ENCODE results near the gene RRBP1.

RRBP1 gene

DNA sequence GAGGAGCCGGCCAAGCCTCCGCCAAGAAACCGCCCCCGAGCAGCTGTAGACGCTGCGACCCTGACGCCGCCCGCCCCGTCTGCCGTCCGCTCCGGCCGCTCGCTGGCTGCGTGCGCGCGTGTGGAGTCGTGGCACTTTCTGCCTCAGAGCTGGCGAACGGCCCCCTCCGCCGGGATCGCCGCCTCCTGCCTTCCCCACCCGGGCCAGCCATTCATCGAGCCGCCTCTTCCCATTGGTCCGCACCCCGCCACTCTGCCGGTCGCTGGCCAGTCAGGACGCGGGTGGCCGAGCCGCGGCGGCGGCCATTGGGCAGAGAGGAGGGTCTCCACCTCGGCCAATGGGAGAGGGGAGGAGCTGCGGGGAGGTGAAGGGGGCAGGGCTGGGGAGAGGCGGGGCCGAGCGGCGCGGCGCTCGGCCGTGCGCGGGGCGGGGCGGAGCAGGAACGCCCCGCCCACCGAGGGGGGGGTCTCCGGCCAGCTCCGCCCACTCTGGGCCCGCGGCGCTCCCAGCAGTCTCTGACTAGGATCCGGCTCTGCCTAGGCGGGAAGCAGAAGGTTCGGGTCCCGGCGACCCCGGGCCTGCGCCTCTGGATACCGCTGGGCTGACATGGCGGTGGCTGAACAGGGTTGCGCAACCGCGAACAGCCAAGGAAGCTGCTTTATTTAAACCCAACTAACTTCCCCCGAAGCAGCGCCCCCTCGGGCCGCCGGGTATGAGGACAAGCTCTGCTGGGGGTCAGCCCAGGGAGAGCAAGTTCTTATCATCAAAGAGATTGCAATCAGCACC lies at the start of gene RRBP1:
Gene RRBP1 (minus strand): TSS at position 140 of the 786 bp plus-strand sequence. CDS start 21,735 bp downstream, outside the sequence.
- DNase-seq (ENCODE audit: low read depth in 2 of 2) = peak; percentile 90 to 96

- no peak for DNase-seq (ENCODE audit: low read depth in 2 of 2)
Observed at GRCh38 chr20:17731233-17731632, 49.2 kb upstream of the RRBP1 start.

DNA sequence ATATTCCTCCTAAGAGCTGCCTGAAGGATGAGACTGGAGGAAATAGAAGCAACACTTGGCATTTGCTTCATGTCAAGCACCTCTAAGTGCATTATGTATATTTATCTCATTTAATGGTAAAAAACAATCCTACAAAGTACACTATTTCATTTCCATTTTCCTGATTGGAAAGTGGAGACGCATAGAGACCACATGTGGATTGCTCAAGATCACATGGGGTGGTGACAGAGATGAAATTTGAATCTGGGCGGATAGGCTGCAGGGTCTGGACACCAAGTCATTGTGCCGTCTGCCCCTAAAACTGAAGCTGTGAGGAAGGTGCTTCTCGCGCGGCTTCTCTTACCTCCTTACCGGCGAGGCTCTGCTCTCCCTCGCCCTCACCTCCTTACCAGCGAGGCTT lies 48.0 kb upstream of the RRBP1 start:
- no peak for DNase-seq (ENCODE audit: low read depth in 2 of 2)

DNA sequence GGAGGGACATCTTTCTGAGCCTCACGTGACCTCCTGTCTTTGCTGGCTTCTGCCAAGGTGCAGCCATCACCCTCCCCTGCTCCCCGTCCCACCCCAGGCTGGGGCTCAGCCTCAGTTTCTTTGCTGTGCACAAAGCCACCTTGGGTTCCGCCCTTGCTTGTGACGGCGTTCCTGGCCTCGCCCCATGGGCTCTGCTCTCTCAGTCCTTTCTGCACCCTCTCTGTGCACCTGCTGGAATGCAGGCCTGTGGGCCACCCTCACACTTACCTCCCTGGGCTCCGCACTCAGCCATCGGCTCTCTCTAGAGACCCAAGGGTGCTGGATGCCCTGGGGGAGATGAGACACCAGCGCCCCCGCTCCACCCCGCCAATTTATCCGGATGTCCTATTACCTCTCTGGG lies 46.0 kb upstream of the RRBP1 start:
- DNase-seq (ENCODE audit: low read depth in 2 of 2) = no peak

DNA sequence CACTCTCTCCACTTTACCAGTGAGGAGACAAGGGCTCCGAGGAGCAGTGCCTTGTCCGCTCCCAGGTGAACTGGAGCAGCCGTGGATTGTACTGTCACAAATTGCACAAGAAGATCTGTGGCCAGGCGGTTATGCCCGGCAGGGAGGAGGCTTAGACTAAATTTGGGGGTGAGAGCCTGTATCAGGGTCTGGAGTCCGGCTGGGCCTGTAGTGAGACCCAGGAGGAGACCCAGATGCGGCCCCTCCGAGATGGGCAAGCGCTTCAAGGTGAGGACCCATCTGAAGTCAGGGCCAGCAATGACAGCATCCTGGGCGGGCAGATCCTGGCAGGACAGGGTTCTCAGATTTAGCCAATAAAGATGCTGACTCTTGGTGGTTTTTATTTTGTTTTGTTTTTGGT lies 45.3 kb upstream of the RRBP1 start:
- no peak for DNase-seq (ENCODE audit: low read depth in 2 of 2)

DNA sequence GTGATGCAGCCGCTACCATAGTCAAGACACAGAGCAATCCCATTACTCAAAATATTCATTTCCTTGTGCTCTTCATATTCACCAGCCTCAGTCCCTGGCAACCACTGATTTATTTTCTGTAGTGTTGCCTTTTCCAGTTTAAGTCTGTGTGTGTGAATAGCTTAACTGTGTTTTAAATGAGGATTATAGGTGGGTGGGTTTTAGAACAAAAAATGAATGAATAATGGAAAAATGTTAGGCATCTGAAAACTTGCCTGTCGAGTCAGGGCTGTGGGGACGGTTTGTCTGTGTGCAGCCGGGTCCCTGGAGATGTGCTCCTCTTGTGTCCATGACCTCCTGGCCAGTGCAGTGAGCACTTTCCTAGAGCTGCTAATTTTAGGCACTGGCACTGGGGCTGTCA lies 44.9 kb upstream of the RRBP1 start:
- no peak for DNase-seq (ENCODE audit: low read depth in 2 of 2)

- no peak for DNase-seq (ENCODE audit: low read depth in 2 of 2)
Observed at GRCh38 chr20:17725094-17725835, 43.2 kb upstream of the RRBP1 start.

- no peak for DNase-seq (ENCODE audit: low read depth in 2 of 2)
Observed at GRCh38 chr20:17723301-17723691, 41.3 kb upstream of the RRBP1 start.

GRCh38 chr20:17722493-17723300 lies 40.7 kb upstream of the RRBP1 start:
- DNase-seq (ENCODE audit: low read depth in 2 of 2) = no peak

DNA sequence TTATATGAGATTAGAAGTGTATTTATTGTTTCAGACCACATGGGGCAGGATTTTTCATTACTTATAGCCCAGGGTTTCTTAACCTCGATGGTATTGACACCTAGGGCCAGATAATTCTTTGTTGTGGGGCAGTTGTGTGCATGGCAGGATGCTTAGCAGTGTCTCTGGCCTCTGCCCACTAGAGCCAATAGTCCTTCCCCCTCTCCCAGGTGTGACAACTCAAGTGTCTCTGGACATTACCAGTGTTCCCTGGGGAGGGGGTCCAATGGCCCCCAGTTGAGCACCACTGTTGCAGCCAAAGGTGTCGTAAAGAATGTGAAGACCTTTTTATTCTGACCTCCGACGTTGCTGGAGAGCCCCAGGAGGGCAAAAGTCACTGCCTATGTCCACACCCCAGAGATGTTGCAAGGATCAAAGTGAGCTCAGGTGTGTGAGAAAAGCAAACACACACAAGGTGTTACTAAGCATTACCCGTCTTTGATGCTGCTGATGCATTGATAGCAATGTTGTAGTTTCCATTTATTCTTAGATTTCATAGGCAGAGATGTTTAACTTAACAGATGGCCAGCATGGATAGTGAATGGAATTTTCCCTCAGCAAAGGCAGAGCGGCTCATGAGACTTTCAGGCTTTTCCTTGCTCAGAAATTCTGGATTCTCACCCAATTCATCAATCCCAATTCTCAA lies 39.9 kb upstream of the RRBP1 start:
- DNase-seq (ENCODE audit: low read depth in 2 of 2) = no peak

GRCh38 chr20:17720755-17721154 lies 38.7 kb upstream of the RRBP1 start:
- no peak for DNase-seq (ENCODE audit: low read depth in 2 of 2)

DNA sequence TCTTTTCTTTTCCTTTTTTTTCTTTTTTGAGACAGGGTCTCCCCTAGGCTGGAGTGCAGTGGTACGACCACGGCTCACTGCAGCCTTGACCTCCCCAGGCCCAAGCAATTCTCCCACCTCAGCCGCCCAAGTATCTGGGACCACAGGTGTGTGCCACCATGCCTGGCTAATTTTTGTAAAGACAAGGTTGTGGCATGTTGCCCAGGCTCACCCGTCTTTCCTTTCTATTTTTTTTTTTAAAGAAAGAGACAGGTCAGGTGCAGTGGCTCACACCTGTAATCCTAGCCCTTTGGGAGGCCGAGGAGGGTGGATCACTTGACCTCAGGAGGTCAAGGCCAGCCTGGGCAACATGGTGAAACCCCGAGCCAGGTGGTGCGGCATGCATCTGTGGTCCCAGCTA lies 34.3 kb upstream of the RRBP1 start:
- no peak for DNase-seq (ENCODE audit: low read depth in 2 of 2)

DNA sequence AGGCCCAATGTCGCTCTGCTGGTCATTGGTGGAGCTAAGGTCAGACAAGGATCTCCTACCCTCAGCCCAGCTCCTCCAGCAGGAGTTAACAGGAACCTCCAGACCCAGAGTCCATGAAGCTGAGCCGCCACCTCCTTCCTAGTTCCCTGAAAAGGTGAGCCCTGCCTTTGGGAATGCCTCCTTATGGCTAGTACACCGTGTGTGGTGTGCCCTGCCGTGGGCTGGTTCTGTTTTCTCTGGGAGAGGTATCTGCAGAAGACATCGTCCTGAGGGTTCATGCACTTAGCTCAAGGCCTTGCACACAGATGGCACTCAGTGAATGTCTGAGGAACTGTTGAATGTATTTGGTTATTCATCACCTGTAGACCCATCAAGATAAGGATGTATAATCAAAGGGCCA lies 33.0 kb upstream of the RRBP1 start:
- DNase-seq (ENCODE audit: low read depth in 2 of 2) = no peak

GRCh38 chr20:17714597-17714996 lies 32.6 kb upstream of the RRBP1 start:
- no peak for DNase-seq (ENCODE audit: low read depth in 2 of 2)

GRCh38 chr20:17712708-17713107 lies 30.7 kb upstream of the RRBP1 start:
- DNase-seq (ENCODE audit: low read depth in 2 of 2) = no peak

DNA sequence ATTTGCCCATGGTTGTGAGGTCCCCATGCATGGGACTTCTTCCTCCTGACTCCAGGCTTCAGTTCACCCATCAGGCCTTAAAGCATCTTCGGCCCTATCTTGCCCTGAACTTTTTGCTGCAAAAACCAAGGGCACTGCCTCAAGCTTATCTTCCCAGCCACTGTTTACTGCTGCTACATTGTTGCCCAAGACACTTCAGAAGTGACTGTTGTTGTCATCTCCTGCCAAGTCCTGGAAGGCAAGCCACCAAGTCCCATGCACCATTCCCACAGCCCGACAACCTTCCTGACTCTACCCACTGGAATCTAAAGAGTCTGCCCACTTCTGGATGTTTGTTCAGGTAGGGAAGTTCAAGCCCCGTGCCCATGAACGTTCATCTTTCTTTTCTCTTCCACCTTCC lies 30.2 kb upstream of the RRBP1 start:
- no peak for DNase-seq (ENCODE audit: low read depth in 2 of 2)

DNA sequence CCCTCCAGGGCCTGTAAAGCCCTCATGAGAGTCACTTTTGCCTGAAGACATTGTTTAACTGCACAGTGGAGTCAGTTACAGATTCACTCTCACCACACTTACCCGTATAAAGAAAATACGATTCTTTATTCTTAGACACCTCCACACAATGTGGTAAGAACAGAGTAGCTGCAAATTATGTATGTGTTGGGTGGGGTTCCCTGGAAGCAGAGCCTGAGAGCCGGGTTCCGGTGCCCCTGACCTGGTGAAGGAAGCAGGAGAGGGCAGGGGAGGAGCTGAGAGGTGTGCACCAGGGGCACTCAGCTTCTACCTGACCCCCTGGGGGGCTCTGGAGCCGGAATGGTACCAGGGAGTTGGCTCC lies 29.2 kb upstream of the RRBP1 start:
- no peak for DNase-seq (ENCODE audit: low read depth in 2 of 2)

- DNase-seq (ENCODE audit: low read depth in 2 of 2) = no peak
Observed at GRCh38 chr20:17710379-17711266, 28.6 kb upstream of the RRBP1 start.

DNA sequence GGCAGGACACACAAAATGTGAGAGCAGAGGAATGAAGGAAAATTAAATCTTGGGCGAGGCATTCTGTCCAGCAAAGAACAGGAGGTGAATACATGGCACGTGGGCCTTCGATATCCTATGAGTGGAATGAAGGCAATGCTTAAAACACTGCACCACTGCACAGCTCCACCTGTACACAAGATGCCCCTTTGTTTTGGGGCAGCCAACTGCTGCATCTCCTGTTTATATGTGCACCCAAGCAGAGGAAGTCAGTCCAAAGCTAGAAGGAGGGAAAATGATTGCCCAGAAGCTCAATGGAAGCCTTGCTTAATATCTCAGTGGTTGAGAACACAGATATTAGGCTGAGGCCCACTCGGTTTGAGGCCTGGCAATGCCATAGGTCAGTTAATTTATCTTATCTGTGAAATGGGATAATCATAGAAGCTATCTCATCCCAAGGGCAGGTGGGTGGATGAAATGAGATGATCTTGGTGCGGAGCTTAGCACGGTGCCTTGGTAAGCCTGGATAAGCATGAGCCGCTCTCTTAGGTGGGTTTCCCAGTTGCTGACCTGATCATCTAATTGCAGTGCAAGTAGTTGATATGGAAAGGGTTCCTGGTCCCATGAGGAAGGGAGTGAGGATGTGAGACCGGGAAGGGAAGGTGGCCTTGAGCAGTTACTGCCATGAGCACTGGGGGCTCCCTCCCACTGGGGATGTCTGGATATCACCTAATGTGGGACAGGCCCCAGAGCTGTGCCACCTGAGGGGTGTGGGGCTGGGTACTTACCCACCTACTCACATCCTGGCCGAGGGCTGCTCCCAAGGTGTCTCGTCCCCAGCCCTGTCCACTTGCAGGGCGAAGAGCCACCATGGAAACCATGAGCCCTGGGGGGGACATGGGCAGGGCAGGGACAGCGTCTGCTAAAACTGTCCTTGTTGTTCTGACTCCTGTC lies 27.6 kb upstream of the RRBP1 start:
- no peak for DNase-seq (ENCODE audit: low read depth in 2 of 2)

Measured in stimulated activated CD4-positive, alpha-beta T cell treated with anti-CD3 and anti-CD28 coated beads, Interleukin-4, amount 100 ng/mL, for 48 hours (primary cell).